Activated CD4-positive, alpha-beta T cell treated with anti-CD3 and anti-CD28 coated beads, Interleukin-2, Interleukin-6, amounts not matched to agents 100 ng/mL and 50 ng/mL, durations not matched to agents 16 hours and 8 hours (primary cell): ENCODE data around the gene TDG.

Experiments
- DNase-seq: peaks from one replicate; pipeline ENCODE4 v3.0.0-alpha.2; 2020

Gene TDG

DNA sequence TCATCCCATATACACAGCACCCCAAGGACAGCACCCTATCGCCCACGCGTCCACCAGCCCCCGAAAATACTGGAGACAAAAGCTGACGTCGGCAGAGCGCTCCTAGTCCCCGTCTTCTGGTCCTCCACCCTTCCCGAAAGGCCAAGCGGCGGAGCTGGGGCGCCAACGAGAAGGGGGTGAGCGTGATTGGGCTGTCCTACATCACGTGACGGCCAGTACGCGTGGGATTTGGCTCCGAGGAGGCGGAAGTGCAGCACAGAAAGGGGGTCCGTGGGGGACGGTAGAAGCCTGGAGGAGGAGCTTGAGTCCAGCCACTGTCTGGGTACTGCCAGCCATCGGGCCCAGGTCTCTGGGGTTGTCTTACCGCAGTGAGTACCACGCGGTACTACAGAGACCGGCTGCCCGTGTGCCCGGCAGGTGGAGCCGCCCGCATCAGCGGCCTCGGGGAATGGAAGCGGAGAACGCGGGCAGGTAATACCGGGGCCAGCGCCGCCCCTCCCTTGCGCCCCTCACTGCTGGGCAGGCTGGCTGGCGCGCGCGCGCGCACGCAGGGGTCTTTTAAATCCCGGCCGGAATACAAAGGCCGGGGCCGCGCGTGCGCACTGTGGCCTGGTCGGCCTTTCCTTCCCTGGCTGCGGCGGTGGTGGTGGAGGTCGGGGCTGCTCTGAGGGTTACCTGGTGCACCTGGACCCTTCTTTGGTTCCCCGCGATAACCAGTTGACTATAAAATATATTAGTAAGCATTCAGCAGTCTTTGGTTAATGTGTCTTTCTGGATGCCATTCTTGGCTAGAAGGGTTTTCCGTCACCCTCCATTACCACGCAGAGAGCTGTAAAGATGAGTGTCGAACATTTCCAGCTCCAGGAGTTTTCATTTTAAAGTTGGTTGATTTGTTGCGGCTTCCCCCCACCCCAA lies at the start of gene TDG:
Gene TDG (plus strand): TSS at position 283 of the 915 bp plus-strand sequence. CDS start 166 bp downstream, at position 449.
- peak; percentile 99 for DNase-seq

DNA sequence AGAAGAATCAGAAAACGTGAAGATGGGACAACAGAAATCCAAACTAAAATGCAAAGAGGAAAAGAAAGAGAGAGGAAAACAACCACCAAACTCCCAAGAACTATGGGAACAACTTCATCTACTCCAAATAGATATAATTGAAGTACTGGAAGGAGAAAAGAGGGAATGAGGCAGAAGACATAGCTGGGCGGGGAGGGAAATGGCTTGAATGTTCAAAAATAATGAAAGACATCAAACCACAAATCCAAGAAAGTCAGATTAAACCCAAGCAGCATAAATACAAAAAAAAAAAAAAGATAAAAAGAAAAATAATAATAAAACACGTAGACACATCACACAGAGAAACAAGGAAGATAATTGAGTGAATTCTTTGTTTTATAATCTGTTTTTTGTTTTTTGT lies 47.8 kb upstream of the TDG start:
- DNase-seq = no peak

DNA sequence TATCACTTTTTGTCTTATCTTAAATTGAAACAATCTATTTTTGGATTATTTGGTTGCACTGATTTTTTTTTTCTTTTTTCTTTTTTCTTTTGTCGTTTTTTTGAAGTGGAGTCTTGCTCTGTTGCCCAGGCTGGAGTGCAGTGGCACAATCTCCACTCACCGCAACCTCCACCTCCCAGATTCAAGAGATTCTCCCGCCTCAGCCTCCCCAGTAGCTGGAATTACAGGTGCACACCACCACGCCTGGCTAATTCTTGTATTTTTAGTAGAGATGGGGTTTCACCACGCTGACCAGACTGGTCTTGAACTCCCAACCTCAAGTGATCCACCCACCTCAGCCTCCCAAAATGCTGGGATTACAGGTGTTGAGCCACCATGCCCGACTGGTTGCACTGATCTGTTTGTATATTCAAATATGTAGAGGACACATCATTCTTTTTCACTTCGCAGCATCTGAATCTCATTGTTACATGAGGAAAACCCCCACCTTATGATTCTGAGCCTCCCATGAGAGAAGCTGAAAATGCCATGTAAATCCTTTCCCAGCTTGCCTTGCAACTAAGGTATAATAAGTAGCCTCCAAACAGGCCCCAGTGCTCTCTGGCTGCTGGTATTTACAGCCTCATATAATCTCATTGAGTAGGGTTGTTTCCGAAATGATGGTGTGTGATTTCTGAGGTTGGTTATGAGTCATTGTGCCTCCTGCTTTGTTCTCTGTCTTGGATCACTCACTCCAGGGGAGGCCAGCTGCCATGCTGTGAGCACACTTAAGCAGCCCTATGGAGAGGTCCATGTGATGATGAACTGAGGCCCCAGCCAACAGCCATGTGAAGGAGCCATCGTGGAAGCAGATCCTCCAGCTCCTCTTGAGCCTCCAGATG lies 40.7 kb upstream of the TDG start:
- peak; percentile 93 for DNase-seq

DNA sequence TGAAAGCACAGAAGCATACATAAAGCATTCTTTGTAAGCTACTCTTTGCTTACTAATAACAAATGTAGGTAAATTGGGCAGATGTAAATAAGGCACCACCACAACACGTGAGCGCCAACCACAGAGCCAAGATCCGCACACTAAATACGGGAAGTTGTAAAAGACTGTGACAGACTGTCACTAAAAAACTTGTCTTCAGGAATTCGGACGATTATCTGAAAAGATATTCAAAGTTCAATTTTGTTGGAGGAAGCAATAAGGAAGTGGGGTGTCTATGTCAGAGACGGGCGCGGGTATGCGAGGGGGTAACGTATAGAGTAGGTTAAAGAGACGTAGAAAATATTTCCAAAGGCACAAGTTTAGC lies 37.0 kb upstream of the TDG start:
- peak; percentile 81 for DNase-seq

DNA sequence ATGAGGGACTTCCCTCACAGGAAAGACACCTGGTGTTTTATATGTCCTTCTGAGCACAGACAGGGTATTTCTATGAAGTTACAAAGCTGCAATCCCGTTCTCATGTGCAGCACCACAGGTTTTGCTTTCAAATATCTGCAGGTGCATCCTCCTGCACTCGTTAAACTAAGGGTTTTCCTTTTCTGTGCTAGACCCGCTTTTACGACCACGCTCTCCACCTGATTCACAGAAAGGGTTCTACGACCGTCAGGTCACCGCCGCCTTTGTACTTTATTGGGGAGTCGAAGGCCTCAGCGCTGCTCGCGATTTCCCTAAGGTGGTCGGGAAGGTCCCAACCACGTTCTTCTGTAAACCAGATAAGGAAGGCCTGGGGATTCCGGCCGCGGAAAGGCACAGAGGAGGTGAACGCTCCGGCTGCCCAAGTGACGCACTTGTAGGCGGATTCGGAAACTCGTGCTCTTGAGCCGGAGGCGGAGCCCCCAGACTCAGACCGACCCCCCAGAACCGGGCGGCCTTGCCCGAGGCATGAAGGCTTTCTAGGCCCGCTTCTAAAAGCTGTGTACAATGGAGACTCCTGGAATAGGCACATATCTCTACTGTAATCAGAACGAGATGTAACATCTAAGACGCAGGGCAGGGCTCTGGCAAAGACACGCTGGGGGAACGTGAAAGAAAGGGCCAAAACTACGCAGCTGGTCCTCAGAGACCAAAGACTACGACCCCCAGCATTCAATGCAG lies 36.5 kb upstream of the TDG start:
- peak; percentile 89 for DNase-seq

DNA sequence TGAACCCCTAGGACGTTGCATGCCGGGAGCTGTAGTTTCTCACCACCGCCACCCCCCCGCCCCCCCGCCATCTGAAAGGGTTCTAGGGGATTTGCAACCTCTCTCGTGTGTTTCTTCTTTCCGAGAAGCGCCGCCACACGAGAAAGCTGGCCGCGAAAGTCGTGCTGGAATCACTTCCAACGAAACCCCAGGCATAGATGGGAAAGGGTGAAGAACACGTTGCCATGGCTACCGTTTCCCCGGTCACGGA lies 36.0 kb upstream of the TDG start:
- no peak for DNase-seq

DNA sequence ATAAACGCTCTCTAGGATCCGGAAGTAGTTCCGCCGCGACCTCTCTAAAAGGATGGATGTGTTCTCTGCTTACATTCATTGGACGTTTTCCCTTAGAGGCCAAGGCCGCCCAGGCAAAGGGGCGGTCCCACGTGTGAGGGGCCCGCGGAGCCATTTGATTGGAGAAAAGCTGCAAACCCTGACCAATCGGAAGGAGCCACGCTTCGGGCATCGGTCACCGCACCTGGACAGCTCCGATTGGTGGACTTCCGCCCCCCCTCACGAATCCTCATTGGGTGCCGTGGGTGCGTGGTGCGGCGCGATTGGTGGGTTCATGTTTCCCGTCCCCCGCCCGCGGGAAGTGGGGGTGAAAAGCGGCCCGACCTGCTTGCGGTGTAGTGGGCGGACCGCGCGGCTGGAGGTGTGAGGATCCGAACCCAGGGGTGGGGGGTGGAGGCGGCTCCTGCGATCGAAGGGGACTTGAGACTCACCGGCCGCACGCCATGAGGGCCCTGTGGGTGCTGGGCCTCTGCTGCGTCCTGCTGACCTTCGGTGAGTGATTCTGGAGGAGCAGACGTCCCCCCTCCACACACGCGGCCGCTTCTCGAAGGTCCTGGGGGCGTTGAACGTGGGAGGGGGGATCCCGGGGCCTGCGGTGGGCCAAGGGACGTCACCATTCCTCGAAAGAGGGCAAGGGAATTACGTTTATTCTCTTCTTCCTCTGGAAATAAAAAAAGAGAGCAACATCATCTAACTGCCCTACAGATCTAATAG lies 35.5 kb upstream of the TDG start, which contains the start of gene HSP90B1:
Gene HSP90B1 (plus strand): TSS at position 377 of the 753 bp plus-strand sequence. CDS start 106 bp downstream, at position 483.
- DNase-seq = peak; percentile 100

DNA sequence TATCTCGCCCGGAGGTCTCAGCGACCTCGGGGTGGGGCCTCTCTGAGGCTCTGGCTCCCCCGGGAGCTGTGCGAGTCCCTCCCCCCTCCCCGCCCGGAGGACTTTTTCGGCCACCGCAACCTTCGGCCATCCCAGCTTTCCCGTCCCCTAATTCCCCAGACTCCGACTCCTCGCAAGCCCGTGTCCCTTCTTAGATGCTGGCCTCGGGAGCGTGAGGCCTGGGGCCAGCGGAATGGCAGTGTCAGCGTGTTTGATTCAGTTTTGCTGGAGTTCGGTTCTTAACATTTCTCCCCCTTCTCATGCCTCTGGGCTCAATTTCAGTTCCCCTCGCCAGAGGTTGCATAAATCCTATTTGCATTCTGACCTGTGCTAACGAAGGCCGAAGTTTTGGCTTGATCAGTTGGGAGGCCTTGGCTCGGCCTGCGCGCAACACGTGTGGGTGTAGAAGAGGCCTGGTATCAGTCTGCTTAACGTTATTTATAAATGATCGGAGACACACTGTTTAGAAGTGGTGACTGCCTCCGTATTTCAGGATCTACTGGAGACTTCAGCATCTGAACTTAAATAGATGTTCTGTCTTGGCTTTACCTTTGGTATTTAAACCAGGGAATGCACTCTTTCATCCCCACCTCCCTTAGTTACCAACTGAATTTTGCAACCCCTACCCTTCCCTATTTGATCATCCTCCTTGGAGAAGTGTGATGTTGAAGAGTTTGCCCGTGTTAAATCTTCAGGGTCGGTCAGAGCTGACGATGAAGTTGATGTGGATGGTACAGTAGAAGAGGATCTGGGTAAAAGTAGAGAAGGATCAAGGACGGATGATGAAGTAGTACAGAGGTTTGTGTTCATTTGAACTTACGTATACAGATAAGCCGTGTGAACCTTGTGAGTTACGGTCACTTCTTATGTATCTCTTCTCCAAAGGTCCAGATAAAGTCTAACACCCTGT lies 34.6 kb upstream of the TDG start:
- DNase-seq = peak; percentile 36

DNA sequence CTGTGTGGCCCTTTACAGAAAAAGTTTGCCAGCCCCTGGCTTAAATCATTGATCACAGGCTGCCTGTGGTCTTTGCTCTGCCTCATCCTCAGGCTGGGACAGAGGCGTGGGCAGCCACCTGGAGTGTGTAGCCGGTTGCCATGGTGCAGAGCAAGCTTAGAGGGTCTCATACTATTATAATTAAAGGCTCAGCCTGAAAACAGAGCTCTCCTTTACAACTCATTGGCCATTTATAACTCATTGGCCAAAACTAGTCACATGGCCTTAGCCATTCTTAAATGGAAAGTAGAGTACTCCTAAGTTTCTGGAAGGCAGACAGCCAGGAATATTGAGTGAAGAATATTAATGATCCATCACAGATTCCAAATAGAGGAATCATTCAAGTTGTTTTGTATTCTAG lies 32.4 kb upstream of the TDG start:
- no peak for DNase-seq

DNA sequence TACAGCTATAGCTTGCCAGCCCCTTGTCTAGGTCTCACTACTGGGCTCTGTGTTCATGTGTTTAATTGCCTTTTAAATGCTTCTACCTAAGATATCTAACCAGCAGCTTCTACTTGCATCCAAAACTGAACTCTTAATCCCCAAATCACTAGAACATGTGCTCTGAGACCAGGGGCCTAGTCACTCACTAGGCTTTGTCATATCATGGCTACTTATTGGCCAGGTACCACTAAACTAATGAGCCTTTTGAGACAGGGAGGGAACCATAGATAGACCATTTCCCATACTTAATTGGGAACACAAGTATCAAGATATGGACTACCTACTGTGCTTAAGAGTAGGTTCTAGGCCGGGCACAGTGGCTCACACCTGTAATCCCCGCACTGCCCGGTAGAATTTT lies 29.0 kb upstream of the TDG start:
- no peak for DNase-seq

DNA sequence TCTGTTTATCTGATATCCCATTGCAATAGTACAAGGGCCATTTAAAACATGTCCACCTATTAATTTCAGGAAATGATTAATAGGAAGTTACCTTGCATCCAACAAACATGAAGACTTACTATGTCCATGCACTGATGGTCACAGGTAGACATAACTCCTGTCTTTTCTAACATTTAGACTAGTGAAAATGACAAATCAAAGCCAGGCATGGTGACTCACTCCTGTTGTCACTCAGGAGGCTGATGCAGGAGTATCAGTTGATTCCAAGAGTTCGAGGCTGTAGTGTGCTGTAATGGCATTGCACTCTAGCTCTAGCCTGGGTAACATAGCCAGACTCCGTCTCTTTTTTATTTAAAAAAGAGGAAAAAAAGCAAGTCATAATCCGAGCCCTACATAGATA lies 20.7 kb upstream of the TDG start:
- DNase-seq = no peak

DNA sequence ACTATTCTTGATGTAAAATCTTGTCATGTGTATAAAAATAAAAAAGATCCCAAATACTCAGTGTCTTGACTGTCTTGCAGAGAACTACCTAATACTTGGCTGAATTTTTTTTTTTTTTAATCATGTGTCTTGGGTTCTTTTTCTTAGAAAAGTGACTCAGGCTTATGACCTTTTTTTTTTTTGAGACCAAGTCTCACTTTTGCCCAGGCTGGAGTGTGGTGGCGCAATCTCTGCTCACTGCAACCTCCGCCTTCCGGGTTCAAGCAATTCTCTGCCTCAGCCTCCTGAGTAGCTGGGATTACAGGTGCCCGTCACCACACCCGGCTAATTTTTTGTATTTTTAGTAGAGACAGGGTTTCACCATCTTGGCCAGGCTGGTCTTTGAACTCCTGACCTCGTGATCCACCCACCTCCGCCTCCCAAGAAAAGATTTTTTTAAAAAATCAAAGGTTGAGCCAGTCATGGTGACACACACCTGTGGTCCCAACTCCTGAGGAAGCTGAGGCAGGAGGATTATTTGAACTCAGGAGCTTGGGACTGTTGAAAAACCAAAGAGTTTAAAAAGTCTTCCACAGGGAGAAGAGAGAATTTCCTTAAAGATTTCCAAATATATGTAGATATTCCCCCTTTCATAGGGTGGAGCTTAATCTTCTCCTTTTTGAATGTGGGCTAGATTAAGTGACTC lies 17.7 kb upstream of the TDG start:
- no peak for DNase-seq

DNA sequence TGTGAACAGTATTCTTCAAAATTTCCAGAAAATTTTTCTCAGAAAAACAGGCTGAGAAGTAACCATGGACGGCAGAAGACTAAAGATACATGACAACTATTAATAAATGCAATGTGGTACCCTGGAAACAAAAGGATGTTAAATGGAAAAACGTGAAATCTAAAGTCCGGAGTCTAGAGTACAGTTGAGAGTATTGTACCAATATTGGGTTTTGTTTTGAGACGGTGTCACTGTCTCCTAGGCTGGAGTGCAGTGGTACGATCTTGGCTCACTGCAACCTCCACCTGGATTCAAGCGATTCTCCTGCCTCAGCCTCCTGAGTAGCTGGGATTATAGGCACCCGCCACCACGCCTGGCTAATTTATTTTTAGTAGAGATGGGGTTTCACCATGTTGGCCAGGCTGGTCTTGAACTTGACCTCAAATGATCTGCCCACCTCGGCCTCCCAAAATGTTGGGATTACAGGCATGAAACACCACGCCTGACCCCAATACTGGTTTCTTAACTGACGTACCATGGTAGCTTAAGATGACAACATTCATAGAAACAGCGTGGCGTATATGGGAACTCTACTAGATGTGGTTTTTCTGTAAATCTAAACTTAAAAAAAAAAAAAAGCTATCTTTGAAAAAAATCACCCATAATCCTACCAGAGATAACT lies 16.8 kb upstream of the TDG start:
- DNase-seq = no peak

DNA sequence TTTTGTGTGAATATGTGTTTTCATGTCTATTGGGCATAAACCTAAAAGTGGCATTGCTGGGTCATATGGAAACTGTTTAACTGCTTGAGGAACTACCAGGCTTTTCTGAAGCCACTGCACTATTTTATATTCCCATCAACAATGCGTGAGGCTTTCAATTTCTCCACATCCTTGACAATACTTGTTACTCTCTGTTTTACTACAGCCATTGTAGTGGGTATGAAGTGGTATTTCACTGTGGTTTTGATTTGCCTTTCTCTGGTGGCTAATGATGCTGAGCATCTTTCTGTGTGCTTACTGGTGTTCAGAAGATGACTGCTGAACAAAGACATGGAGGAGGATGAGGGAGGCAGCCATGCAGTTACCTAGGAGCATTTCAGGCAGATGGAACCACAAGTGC lies 13.2 kb upstream of the TDG start:
- peak; percentile 71 for DNase-seq

DNA sequence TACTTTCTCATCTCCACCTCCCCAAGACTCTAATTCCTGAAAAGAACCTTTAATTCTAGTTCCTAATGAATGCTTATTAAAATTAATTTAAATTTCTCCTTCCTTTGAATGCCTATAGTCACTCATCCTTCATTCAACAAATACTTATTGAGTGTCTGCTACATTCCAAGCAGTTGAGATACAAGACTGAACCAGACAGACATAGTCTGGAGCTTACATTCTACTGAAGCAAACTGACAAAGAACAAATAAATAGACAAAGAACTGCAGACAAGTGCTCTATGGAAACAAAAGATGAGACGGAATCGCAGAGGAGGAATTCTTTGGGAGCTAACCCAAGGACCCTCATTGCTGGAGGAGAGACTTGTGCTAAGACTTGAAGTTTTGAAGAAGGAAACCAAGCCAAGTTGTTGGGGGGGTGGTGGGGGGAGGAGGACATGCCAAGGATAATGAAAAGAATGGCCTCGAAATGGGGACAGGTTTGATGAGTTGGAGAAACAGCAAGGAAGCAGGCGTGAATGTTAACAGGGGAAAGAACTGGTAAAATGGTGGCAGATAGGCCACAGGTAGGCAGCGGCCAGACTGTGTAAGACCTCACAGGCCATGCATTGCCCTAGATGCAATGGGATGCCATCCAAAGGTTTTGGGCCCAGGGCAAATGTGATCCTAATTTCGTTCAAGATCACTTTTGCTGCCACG lies 9.7 kb upstream of the TDG start:
- DNase-seq = no peak

DNA sequence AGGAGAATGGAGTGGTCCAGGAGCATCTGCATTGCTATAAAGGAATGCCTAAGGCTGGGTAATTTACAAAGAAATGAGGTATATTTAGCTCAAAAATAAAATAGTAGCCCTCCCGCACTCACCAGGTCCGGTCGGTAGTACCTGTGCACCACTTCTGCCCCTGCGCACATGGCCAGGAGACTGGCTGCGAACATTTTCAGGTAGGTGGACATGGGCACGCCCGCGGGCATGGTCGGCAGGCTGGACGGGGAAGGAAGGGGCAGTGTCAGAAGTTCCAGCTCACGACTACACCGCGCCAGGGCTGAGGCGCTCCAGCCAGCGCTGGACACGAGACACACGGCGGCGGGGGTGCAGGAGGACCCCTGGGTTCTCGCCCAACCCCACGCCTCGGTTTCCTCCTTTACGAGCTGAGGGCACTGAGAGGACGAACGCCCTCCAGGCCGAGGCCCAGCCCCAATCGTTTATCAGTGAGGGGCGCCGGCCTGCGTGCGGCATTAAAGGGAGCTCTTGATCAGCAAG lies 9.1 kb upstream of the TDG start:
- DNase-seq = peak; percentile 33

DNA sequence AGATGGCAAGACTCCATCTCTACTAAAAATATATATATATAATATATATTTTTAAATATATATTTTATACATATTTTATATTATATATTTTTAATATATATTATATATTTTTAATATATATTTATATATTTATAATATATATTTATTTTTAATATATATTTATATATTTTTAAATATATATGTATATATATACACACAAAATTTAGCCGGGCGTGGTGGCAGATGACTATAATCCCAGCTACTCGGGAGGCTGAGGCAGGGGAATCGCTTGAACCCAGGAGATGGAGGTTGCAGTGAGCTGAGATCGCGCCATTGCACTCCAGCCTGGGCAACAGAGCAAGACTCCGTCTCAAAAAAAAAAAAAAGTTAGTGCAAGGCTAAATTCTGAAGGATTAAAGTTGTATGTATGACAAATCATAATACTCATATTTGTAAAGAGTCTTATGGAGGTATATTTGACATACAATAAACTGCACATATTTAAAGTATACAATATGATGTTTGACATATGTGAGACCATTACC lies 7.7 kb upstream of the TDG start:
- no peak for DNase-seq

DNA sequence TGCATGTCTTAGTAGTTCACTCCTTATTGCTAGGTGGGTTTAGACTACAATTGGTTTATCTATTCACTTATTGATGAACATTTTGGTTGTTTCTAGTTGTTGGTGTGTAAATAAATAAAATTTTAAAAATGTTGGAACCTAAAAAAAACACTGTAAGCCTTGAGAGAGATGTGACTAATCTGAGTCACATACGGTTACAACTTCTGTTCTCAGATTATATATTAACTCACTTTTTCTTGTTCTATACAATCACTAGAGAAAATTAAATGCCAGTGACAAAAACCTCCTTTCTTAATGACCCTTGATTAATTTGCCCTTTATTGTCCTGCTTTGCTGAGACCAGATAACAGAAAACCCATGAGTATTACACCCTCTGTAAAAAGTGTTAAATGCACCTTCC lies 7.1 kb upstream of the TDG start:
- DNase-seq = no peak

DNA sequence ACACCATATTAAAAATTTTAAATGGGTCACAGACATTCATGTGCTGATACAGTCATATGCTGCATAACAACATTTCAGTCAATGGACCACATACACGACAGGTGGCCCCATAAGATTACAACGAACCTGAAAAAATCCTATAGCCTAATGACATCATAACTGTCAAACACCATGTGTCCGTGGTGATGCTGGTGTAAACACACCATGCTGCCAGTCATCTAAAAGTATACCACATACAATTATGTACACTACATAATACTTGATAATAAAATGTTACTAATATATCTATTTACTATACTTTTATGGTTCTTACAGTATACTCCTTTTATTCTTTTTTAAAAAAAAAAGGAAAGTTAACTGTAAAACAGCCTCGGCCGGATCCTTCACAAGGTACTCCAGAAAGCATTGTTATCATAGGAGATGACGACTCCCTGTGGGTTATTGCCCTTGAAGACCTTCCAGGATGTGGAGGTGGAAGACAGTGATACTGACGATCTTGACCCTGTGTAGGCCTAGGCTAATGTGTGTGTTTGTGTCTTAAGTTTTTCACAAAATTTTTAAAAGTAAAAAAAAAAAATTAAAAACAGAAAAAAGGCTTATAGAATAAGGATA lies 5.0 kb upstream of the TDG start:
- no peak for DNase-seq
